Neural progenitor cell (in vitro differentiated cells): ENCODE results near the gene DAW1. TPM values are rescaled to one million over a fixed set of nuclear protein-coding genes. Genes with fewer than 3 reads are reported as not detected.

Experiments
- DNase-seq: peaks from one replicate; pipeline ENCODE4 v3.0.0-alpha.2; 2016; ENCODE audit warnings: low spot score
- H2AFZ ChIP-seq: fragments of 200-600 bp; sonication (generic); replicated peaks from 2 replicates; pipeline ENCODE4 v1.6.1; 2016; ENCODE audit warnings: antibody characterized with exemption
- H3F3A ChIP-seq: fragments of 200-600 bp; sonication (generic); 2 replicates; pipeline ENCODE4 v1.6.1; 2016; ENCODE audit warnings: antibody characterized with exemption, low read depth
- H3K27ac ChIP-seq: fragments of 200-600 bp; sonication (generic); 2 replicates; pipeline ENCODE4 v1.5.1; 2016; ENCODE audit warnings: mild to moderate bottlenecking
- H3K27me3 ChIP-seq: fragments of 200-600 bp; sonication (generic); 2 replicates; pipeline ENCODE4 v1.6.1; 2016; ENCODE audit warnings: mild to moderate bottlenecking, moderate library complexity
- H3K36me3 ChIP-seq: fragments of 200-600 bp; sonication (generic); 2 replicates; pipeline ENCODE4 v1.5.1; 2016
- H3K4me1 ChIP-seq: fragments of 200-600 bp; sonication (generic); 2 replicates; pipeline ENCODE4 v1.6.1; 2016; ENCODE audit warnings: mixed run types
- H3K4me2 ChIP-seq: fragments of 200-600 bp; sonication (generic); 2 replicates; pipeline ENCODE4 v1.6.1; 2016
- H3K4me3 ChIP-seq: fragments of 200-600 bp; sonication (generic); 2 replicates; pipeline ENCODE4 v1.5.1; 2016
- H3K79me2 ChIP-seq: fragments of 200-600 bp; sonication (generic); 2 replicates; pipeline ENCODE4 v1.6.1; 2016; ENCODE audit warnings: low read depth
- H3K9ac ChIP-seq: fragments of 200-600 bp; sonication (generic); 2 replicates; pipeline ENCODE4 v1.6.1; 2016
- H3K9me3 ChIP-seq: fragments of 200-600 bp; sonication (generic); 2 replicates; pipeline ENCODE4 v1.5.1; 2016; ENCODE audit warnings: low read depth
- H4K20me1 ChIP-seq: fragments of 200-600 bp; sonication (generic); 2 replicates; pipeline ENCODE4 v1.6.1; 2016; ENCODE audit warnings: low read depth
- H3K27ac Mint-ChIP-seq: 3 replicates; pipeline ENCODE4 v1.8.0; 2021; ENCODE audit warnings: mixed read lengths
- H3K27me3 Mint-ChIP-seq: 2 replicates; pipeline ENCODE4 v1.8.0; 2022; ENCODE audit warnings: low read depth, mild to moderate bottlenecking, inconsistent platforms, moderate library complexity, mixed read lengths; ENCODE audit not compliant: insufficient read depth
- H3K36me3 Mint-ChIP-seq: 3 replicates; pipeline ENCODE4 v1.8.0; 2021; ENCODE audit warnings: mixed read lengths
- H3K4me1 Mint-ChIP-seq: 3 replicates; pipeline ENCODE4 v1.8.0; 2021; ENCODE audit warnings: mixed read lengths
- H3K4me3 Mint-ChIP-seq: 3 replicates; pipeline ENCODE4 v1.8.0; 2021; ENCODE audit warnings: mild to moderate bottlenecking, moderate library complexity, mixed read lengths
- H3K9me3 Mint-ChIP-seq: 3 replicates; pipeline ENCODE4 v1.8.0; 2020; ENCODE audit warnings: mixed read lengths
- EZH2 ChIP-seq: fragments of 200-600 bp; sonication (generic); IDR thresholded peaks from 2 replicates; pipeline ENCODE4 v1.6.1; 2017; ENCODE audit warnings: antibody characterized with exemption, mild to moderate bottlenecking, moderate library complexity
- EZH2phosphoT487 ChIP-seq: fragments of 200-600 bp; sonication (generic); IDR thresholded peaks from 2 replicates; pipeline ENCODE4 v1.6.1; 2017; ENCODE audit warnings: antibody characterized with exemption
- small RNA-seq: library from RNA; depleted of rRNA; stranded (forward); fragments of <200 nt; gene quantifications from one replicate; pipeline ENCODE3, GENCODE V24; 2015
- total RNA-seq: library from RNA; depleted of rRNA; stranded (reverse); fragments of >200 nt; gene quantifications from 2 replicates; pipeline ENCODE4 v1.2.3, GENCODE V29; 2015; ENCODE audit warnings: low replicate concordance
- TF ChIP-seq, protein P1 (sequence below): fragments of 200-600 bp; sonication (generic); IDR thresholded peaks from 2 replicates; pipeline ENCODE4 v1.5.1; 2017; ENCODE audit warnings: antibody characterized with exemption, mild to moderate bottlenecking

Gene DAW1
- total RNA-seq, 1 donor from 2014 or later = not detected

GRCh38 chr2:227973241-227973640 lies 101.8 kb downstream of the DAW1 start:
- TF ChIP-seq EZH2 = no peak
- TF ChIP-seq EZH2phosphoT487 = no peak
- TF ChIP-seq, protein P1, sequence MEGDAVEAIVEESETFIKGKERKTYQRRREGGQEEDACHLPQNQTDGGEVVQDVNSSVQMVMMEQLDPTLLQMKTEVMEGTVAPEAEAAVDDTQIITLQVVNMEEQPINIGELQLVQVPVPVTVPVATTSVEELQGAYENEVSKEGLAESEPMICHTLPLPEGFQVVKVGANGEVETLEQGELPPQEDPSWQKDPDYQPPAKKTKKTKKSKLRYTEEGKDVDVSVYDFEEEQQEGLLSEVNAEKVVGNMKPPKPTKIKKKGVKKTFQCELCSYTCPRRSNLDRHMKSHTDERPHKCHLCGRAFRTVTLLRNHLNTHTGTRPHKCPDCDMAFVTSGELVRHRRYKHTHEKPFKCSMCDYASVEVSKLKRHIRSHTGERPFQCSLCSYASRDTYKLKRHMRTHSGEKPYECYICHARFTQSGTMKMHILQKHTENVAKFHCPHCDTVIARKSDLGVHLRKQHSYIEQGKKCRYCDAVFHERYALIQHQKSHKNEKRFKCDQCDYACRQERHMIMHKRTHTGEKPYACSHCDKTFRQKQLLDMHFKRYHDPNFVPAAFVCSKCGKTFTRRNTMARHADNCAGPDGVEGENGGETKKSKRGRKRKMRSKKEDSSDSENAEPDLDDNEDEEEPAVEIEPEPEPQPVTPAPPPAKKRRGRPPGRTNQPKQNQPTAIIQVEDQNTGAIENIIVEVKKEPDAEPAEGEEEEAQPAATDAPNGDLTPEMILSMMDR = no peak
- Histone ChIP-seq H3K4me1 (peaks cover 1% of the 10 kb centered on the region), H3K9me3 (no peaks in the 10 kb centered on the region), H3K79me2 (no peaks in the 10 kb centered on the region), H3K4me3 (no peak overlapping the region), H3K9ac (no peak overlapping the region), H3K36me3 (no peaks in the 10 kb centered on the region), H3K27me3 (no peaks in the 10 kb centered on the region), H3K27ac (no peak overlapping the region), H4K20me1 (no peaks in the 10 kb centered on the region), H2AFZ (no peak overlapping the region), H3K4me2 (no peak overlapping the region), H3F3A (no peaks in the 10 kb centered on the region)
- no peak overlapping the region for H3K4me3 Mint-ChIP-seq
- no peak for DNase-seq
- H3K36me3 Mint-ChIP-seq = no peaks in the 10 kb centered on the region
- no peaks in the 10 kb centered on the region for H3K4me1 Mint-ChIP-seq
- peaks cover 5% of the 10 kb centered on the region for H3K27me3 Mint-ChIP-seq
- H3K9me3 Mint-ChIP-seq = no peaks in the 10 kb centered on the region
- no peak overlapping the region for H3K27ac Mint-ChIP-seq

Small RNAs within 50 kb of the gene (small RNA-seq; reads per million reads assigned to genes)
- gene RF00402 = not detected

Other genes starting within 250 kb of the DAW1 start
- not detected in 2 replicates for gene SCYGR5, start 204.8 kb upstream of the DAW1 start, total RNA-seq
- gene SLC19A3, start 153.6 kb upstream of the DAW1 start, total RNA-seq = 0.96 and 1.6 TPM in 2 replicates
- not detected in 2 replicates for gene SCYGR6, start 146.9 kb upstream of the DAW1 start, total RNA-seq
- gene SCYGR7, start 143.3 kb upstream of the DAW1 start, total RNA-seq = not detected in 2 replicates
- not detected in 2 replicates for gene SCYGR8, start 125.7 kb upstream of the DAW1 start, total RNA-seq
- not detected in 2 replicates for gene CCL20, start 57.8 kb upstream of the DAW1 start, total RNA-seq